WTC11 (cell line): ENCODE results near the gene ROPN1. TPM values are rescaled to one million over a fixed set of nuclear protein-coding genes. Genes with fewer than 3 reads are reported as not detected.

Source experiments
- ATAC-seq: fragments of 200-7000 bp; cut with Tn5 transposase; 2 replicates; pipeline ENCODE4 v1.10.0; 2021; ENCODE audit warnings: mild to moderate bottlenecking, moderate library complexity
- CTCF ChIA-PET: fragments of 300-600 bp; sonication (Branson Sonifier 250); formaldehyde crosslinking; loops from one replicate; lab custom pipeline; 2021; ENCODE audit warnings: antibody characterized with exemption; lab: Charles Lee
- POLR2A ChIA-PET: fragments of 350-600 bp; sonication (Branson Sonifier 250); formaldehyde crosslinking; loops from one replicate; lab custom pipeline; 2021; ENCODE audit warnings: antibody characterized with exemption; lab: Charles Lee
- DNase-seq: peaks from one replicate; pipeline ENCODE4 v3.0.0; 2021; ENCODE audit warnings: low spot score
- H3K27ac Mint-ChIP-seq: 2 replicates; pipeline ENCODE4 v1.8.0; 2021; ENCODE audit warnings: mixed read lengths
- H3K27me3 Mint-ChIP-seq: 2 replicates; pipeline ENCODE4 v1.8.0; 2021; ENCODE audit warnings: low read depth, mild to moderate bottlenecking, moderate library complexity, mixed read lengths
- H3K36me3 Mint-ChIP-seq: 2 replicates; pipeline ENCODE4 v1.8.0; 2021; ENCODE audit warnings: mixed read lengths
- H3K4me1 Mint-ChIP-seq: 2 replicates; pipeline ENCODE4 v1.8.0; 2022; ENCODE audit warnings: mixed read lengths
- H3K4me3 Mint-ChIP-seq: 2 replicates; pipeline ENCODE4 v1.8.0; 2021; ENCODE audit warnings: mild to moderate bottlenecking, moderate library complexity, mixed read lengths
- H3K9me3 Mint-ChIP-seq: 2 replicates; pipeline ENCODE4 v1.8.0; 2021; ENCODE audit warnings: mixed read lengths
- CREB1 ChIP-seq: sonication (generic); formaldehyde crosslinking; IDR thresholded peaks from 2 replicates; pipeline ENCODE4 v1.8.0; 2023; ENCODE audit warnings: mild to moderate bottlenecking, missing genetic modification reagents
- CREM ChIP-seq: sonication (generic); formaldehyde crosslinking; IDR thresholded peaks from 2 replicates; pipeline ENCODE4 v1.8.1; 2022; ENCODE audit warnings: mild to moderate bottlenecking, missing genetic modification reagents, moderate library complexity
- ELF4 ChIP-seq: sonication (generic); formaldehyde crosslinking; IDR thresholded peaks from 2 replicates; pipeline ENCODE4 v1.8.1; 2022; ENCODE audit warnings: low read depth, mild to moderate bottlenecking, moderate library complexity, missing genetic modification reagents
- EMX1 ChIP-seq: fragments of 250-450 bp; sonication (Bioruptor Pico); IDR thresholded peaks from 2 replicates; pipeline ENCODE4 v1.8.0; 2021; ENCODE audit warnings: mild to moderate bottlenecking
- FOXK1 ChIP-seq: sonication (generic); formaldehyde crosslinking; IDR thresholded peaks from 2 replicates; pipeline ENCODE4 v1.8.0; 2022; ENCODE audit warnings: mild to moderate bottlenecking, moderate library complexity, missing genetic modification reagents
- GTF2I ChIP-seq: fragments of 250-450 bp; sonication (Bioruptor Pico); conservative IDR thresholded peaks from 2 replicates; pipeline ENCODE4 v1.4.0; 2021; ENCODE audit warnings: mild to moderate bottlenecking
- MXD4 ChIP-seq: fragments of 250-450 bp; sonication (Bioruptor Pico); IDR thresholded peaks from 2 replicates; pipeline ENCODE4 v1.8.0; 2021; ENCODE audit warnings: mild to moderate bottlenecking, moderate library complexity, borderline replicate concordance
- NFE2L1 ChIP-seq: sonication (generic); formaldehyde crosslinking; IDR thresholded peaks from 2 replicates; pipeline ENCODE4 v1.8.1; 2023; ENCODE audit warnings: missing genetic modification reagents
- OVOL2 ChIP-seq: fragments of 250-450 bp; sonication (Bioruptor Pico); IDR thresholded peaks from 2 replicates; pipeline ENCODE4 v1.9.0; 2021; ENCODE audit warnings: mild to moderate bottlenecking, borderline replicate concordance
- RORB ChIP-seq: fragments of 250-450 bp; sonication (Bioruptor Pico); IDR thresholded peaks from 2 replicates; pipeline ENCODE4 v1.9.0; 2021; ENCODE audit warnings: mild to moderate bottlenecking
- SP1 ChIP-seq: sonication (generic); formaldehyde crosslinking; conservative IDR thresholded peaks from 2 replicates; pipeline ENCODE4 v1.8.1; 2022; ENCODE audit warnings: missing genetic modification reagents
- ZNF121 ChIP-seq: sonication (generic); formaldehyde crosslinking; IDR thresholded peaks from 2 replicates; pipeline ENCODE4 v1.8.0; 2023; ENCODE audit warnings: missing genetic modification reagents
- ZNF219 ChIP-seq: sonication (generic); formaldehyde crosslinking; IDR thresholded peaks from 2 replicates; pipeline ENCODE4 v1.8.0; 2023; ENCODE audit warnings: missing genetic modification reagents, mild to moderate bottlenecking, borderline replicate concordance
- ZNF263 ChIP-seq: sonication (generic); formaldehyde crosslinking; IDR thresholded peaks from 2 replicates; pipeline ENCODE4 v1.8.1; 2022; ENCODE audit warnings: low read depth, mild to moderate bottlenecking, moderate library complexity, missing genetic modification reagents
- ZNF423 ChIP-seq: fragments of 250-450 bp; sonication (Bioruptor Pico); IDR thresholded peaks from 2 replicates; pipeline ENCODE4 v2.1.2; 2022; ENCODE audit warnings: mild to moderate bottlenecking, moderate library complexity
- total RNA-seq: library from RNA; stranded (reverse); gene quantifications from 3 replicates; pipeline ENCODE4 v1.2.3, GENCODE V29; 2021
- TF ChIP-seq, protein P1 (sequence below): sonication (generic); formaldehyde crosslinking; IDR thresholded peaks from 2 replicates; pipeline ENCODE4 v1.8.0; 2022; ENCODE audit warnings: mild to moderate bottlenecking, missing genetic modification reagents
- TF ChIP-seq, protein P2 (sequence below): sonication (generic); formaldehyde crosslinking; IDR thresholded peaks from 2 replicates; pipeline ENCODE4 v1.8.1; 2022; ENCODE audit warnings: low read depth, mild to moderate bottlenecking, moderate library complexity, missing genetic modification reagents, borderline replicate concordance
- TF ChIP-seq, protein P3 (sequence below): fragments of 200-600 bp; IDR thresholded peaks from 2 replicates; pipeline ENCODE4 v1.8.0; 2022; ENCODE audit warnings: antibody characterized with exemption
- TF ChIP-seq, protein P4 (sequence below): fragments of 250-450 bp; sonication (Bioruptor Pico); IDR thresholded peaks from 2 replicates; pipeline ENCODE4 v2.1.2; 2022; ENCODE audit warnings: mild to moderate bottlenecking, moderate library complexity
- TF ChIP-seq, protein P5 (sequence below): sonication (generic); formaldehyde crosslinking; IDR thresholded peaks from 2 replicates; pipeline ENCODE4 v1.8.1; 2023; ENCODE audit warnings: mild to moderate bottlenecking, missing genetic modification reagents, borderline replicate concordance
- TF ChIP-seq, protein P6 (sequence below): sonication (generic); formaldehyde crosslinking; IDR thresholded peaks from 2 replicates; pipeline ENCODE4 v1.8.1; 2023; ENCODE audit warnings: mild to moderate bottlenecking, missing genetic modification reagents, moderate library complexity
- TF ChIP-seq, protein P7 (sequence below): sonication (generic); formaldehyde crosslinking; IDR thresholded peaks from 2 replicates; pipeline ENCODE4 v1.8.1; 2023; ENCODE audit warnings: mild to moderate bottlenecking, missing genetic modification reagents

The ROPN1 gene
- total RNA-seq, 1 experiment from 2014 or later, result not detected

DNA sequence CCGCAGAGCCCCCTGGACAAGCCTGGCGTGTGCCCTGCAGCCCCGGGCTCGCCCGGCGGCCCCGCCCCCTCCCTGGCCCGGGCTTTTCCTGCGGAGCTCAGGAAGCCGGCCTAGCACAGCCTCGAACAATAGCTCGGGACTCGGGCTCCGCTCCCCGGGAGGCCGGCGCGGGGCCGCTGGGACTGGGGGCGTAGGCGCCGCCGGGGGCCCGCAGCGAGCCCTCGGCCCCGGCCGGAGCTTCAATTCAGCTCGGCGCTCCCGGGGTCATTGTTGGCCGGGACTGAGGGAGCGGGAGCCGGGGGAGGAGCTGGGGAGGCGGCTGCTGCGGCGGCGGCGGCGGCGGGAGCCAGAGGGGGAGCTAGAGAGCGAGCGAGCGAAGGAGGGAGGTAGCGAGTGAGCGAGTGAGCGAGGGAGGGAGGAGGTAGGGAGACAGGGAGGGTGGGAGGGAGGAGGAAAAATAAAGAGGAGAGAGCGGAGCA, 41.0 kb upstream of the ROPN1 start:
- peaks cover 13% of the 10 kb centered on the region for H3K4me1 Mint-ChIP-seq
- H3K9me3 Mint-ChIP-seq, result no peaks in the 10 kb centered on the region; the same call in 1 of the 2 replicates
- CTCF ChIA-PET, result interaction anchor here (0.5 to 2.8 kb wide), 59 partner anchors 9 to 1765 kb away, joined by 3 to 30 read pairs (median 5); partner anchors contain the start of genes CCDC14 and MYLK
- peaks cover 26% of the 10 kb centered on the region for H3K27me3 Mint-ChIP-seq
- ATAC-seq (peak; percentile 85), DNase-seq (peak; percentile 93)
- TF ChIP-seq, protein P1, sequence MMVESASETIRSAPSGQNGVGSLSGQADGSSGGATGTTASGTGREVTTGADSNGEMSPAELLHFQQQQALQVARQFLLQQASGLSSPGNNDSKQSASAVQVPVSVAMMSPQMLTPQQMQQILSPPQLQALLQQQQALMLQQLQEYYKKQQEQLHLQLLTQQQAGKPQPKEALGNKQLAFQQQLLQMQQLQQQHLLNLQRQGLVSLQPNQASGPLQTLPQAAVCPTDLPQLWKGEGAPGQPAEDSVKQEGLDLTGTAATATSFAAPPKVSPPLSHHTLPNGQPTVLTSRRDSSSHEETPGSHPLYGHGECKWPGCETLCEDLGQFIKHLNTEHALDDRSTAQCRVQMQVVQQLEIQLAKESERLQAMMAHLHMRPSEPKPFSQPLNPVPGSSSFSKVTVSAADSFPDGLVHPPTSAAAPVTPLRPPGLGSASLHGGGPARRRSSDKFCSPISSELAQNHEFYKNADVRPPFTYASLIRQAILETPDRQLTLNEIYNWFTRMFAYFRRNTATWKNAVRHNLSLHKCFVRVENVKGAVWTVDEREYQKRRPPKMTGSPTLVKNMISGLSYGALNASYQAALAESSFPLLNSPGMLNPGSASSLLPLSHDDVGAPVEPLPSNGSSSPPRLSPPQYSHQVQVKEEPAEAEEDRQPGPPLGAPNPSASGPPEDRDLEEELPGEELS (CRISPR knock-in tag), result no peak; the same call in 1 of the 2 replicates
- TF ChIP-seq ZNF263 (peak; percentile 60; the same call in 1 of the 2 replicates), ELF4 (CRISPR knock-in tag) (0 out of 2 replicates have a peak, but pooled peaks have one; percentile 63), CREB1 (CRISPR knock-in tag) (no peak), ZNF423 (CRISPR knock-in tag) (peak; percentile 71), CREM (CRISPR knock-in tag) (peak; percentile 67; the same call in 1 of the 2 replicates), OVOL2 (CRISPR knock-in tag) (no peak), ZNF121 (CRISPR knock-in tag) (no peak), ZNF219 (CRISPR knock-in tag) (no peak), GTF2I (CRISPR knock-in tag) (no peak)
- TF ChIP-seq, protein P2, sequence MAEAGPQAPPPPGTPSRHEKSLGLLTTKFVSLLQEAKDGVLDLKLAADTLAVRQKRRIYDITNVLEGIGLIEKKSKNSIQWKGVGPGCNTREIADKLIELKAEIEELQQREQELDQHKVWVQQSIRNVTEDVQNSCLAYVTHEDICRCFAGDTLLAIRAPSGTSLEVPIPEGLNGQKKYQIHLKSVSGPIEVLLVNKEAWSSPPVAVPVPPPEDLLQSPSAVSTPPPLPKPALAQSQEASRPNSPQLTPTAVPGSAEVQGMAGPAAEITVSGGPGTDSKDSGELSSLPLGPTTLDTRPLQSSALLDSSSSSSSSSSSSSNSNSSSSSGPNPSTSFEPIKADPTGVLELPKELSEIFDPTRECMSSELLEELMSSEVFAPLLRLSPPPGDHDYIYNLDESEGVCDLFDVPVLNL (CRISPR knock-in tag), result no peak
- TF ChIP-seq, protein P3, sequence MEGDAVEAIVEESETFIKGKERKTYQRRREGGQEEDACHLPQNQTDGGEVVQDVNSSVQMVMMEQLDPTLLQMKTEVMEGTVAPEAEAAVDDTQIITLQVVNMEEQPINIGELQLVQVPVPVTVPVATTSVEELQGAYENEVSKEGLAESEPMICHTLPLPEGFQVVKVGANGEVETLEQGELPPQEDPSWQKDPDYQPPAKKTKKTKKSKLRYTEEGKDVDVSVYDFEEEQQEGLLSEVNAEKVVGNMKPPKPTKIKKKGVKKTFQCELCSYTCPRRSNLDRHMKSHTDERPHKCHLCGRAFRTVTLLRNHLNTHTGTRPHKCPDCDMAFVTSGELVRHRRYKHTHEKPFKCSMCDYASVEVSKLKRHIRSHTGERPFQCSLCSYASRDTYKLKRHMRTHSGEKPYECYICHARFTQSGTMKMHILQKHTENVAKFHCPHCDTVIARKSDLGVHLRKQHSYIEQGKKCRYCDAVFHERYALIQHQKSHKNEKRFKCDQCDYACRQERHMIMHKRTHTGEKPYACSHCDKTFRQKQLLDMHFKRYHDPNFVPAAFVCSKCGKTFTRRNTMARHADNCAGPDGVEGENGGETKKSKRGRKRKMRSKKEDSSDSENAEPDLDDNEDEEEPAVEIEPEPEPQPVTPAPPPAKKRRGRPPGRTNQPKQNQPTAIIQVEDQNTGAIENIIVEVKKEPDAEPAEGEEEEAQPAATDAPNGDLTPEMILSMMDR, result peak; percentile 64
- TF ChIP-seq, protein P4, sequence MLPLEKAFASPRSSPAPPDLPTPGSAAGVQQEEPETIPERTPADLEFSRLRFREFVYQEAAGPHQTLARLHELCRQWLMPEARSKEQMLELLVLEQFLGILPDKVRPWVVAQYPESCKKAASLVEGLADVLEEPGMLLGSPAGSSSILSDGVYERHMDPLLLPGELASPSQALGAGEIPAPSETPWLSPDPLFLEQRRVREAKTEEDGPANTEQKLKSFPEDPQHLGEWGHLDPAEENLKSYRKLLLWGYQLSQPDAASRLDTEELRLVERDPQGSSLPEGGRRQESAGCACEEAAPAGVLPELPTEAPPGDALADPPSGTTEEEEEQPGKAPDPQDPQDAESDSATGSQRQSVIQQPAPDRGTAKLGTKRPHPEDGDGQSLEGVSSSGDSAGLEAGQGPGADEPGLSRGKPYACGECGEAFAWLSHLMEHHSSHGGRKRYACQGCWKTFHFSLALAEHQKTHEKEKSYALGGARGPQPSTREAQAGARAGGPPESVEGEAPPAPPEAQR, result no peak
- H3K4me3 Mint-ChIP-seq, result peak overlapping the region; percentile 90
- no peak overlapping the region for H3K27ac Mint-ChIP-seq
- POLR2A ChIA-PET, result interaction anchor here (1.1 to 2.8 kb wide), 6 partner anchors 16 to 248 kb away, joined by 3 to 10 read pairs (median 4); partner anchors contain the start of gene CCDC14
- H3K36me3 Mint-ChIP-seq, result no peaks in the 10 kb centered on the region

DNA sequence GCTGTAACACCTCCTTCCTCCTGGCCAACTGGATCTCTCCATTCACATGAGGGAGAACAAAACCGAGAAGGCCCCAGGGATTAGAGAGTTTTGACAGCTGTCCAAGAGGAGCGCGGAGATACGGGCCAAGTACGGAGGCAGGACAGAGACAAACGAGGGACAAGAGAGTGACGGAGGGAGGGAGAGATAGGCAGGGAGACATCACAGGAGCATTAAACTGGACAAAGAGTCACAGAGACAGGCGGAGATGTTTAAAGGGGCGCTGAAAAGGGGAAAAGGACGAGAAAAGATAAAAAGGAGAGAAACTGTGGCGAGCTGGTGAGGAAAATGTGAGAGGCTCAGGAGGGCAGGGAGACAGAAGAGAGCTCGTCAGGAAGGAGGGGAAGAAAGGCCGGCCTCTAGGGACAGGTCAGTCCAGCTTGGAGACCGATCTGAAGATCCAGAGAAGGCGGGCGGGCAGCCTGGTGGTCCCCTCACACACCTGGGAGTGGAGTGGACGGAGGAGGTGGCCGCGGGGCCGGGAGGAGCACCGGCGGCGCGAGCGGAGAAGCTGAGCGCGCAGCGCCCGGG, 40.5 kb upstream of the ROPN1 start:
- ChIA-PET CTCF (interaction anchor here (0.5 to 2.8 kb wide), 56 partner anchors 9 to 1765 kb away, joined by 3 to 30 read pairs (median 5); partner anchors contain the start of genes CCDC14 and MYLK), POLR2A (interaction anchor here (1.2 to 2.8 kb wide), 5 partner anchors 16 to 249 kb away, joined by 3 to 10 read pairs (median 4); partner anchors contain the start of gene CCDC14)
- H3K36me3 Mint-ChIP-seq, result no peaks in the 10 kb centered on the region
- peaks cover 29% of the 10 kb centered on the region for H3K27me3 Mint-ChIP-seq
- H3K9me3 Mint-ChIP-seq, result no peaks in the 10 kb centered on the region; the same call in 1 of the 2 replicates
- DNase-seq (peak; percentile 12), ATAC-seq (peak; percentile 3)
- H3K27ac Mint-ChIP-seq, result 0 out of 2 replicates have a peak overlapping the region, but pooled peaks have one; percentile 10
- peaks cover 13% of the 10 kb centered on the region for H3K4me1 Mint-ChIP-seq
- peak overlapping the region; percentile 90 for H3K4me3 Mint-ChIP-seq
- TF ChIP-seq MXD4 (CRISPR knock-in tag) (no peak), EMX1 (CRISPR knock-in tag) (no peak), FOXK1 (CRISPR knock-in tag) (no peak), SP1 (CRISPR knock-in tag) (no peak), NFE2L1 (CRISPR knock-in tag) (no peak), RORB (CRISPR knock-in tag) (no peak)
- TF ChIP-seq, protein P5, sequence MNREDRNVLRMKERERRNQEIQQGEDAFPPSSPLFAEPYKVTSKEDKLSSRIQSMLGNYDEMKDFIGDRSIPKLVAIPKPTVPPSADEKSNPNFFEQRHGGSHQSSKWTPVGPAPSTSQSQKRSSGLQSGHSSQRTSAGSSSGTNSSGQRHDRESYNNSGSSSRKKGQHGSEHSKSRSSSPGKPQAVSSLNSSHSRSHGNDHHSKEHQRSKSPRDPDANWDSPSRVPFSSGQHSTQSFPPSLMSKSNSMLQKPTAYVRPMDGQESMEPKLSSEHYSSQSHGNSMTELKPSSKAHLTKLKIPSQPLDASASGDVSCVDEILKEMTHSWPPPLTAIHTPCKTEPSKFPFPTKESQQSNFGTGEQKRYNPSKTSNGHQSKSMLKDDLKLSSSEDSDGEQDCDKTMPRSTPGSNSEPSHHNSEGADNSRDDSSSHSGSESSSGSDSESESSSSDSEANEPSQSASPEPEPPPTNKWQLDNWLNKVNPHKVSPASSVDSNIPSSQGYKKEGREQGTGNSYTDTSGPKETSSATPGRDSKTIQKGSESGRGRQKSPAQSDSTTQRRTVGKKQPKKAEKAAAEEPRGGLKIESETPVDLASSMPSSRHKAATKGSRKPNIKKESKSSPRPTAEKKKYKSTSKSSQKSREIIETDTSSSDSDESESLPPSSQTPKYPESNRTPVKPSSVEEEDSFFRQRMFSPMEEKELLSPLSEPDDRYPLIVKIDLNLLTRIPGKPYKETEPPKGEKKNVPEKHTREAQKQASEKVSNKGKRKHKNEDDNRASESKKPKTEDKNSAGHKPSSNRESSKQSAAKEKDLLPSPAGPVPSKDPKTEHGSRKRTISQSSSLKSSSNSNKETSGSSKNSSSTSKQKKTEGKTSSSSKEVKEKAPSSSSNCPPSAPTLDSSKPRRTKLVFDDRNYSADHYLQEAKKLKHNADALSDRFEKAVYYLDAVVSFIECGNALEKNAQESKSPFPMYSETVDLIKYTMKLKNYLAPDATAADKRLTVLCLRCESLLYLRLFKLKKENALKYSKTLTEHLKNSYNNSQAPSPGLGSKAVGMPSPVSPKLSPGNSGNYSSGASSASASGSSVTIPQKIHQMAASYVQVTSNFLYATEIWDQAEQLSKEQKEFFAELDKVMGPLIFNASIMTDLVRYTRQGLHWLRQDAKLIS (CRISPR knock-in tag), result no peak
- TF ChIP-seq, protein P6, sequence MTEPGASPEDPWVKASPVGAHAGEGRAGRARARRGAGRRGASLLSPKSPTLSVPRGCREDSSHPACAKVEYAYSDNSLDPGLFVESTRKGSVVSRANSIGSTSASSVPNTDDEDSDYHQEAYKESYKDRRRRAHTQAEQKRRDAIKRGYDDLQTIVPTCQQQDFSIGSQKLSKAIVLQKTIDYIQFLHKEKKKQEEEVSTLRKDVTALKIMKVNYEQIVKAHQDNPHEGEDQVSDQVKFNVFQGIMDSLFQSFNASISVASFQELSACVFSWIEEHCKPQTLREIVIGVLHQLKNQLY (CRISPR knock-in tag), result no peak
- TF ChIP-seq, protein P7, sequence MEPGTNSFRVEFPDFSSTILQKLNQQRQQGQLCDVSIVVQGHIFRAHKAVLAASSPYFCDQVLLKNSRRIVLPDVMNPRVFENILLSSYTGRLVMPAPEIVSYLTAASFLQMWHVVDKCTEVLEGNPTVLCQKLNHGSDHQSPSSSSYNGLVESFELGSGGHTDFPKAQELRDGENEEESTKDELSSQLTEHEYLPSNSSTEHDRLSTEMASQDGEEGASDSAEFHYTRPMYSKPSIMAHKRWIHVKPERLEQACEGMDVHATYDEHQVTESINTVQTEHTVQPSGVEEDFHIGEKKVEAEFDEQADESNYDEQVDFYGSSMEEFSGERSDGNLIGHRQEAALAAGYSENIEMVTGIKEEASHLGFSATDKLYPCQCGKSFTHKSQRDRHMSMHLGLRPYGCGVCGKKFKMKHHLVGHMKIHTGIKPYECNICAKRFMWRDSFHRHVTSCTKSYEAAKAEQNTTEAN, result no peak
